ENCODE measurements around the gene TMOD3.

Gene TMOD3

GRCh38 chr15:51846066-51846462 lies 16.6 kb downstream of the TMOD3 start:
- TF ChIP-seq ZBTB6 (tag by site-specific recombination; IDR thresholded peaks at IDR 0.05) (no peak), ZNF19 (tag by site-specific recombination; IDR thresholded peaks at IDR 0.05; ENCODE audit: low read depth) (no peak), INSM2 (tag by site-specific recombination; IDR thresholded peaks at IDR 0.05) (no peak), ZNF175 (tag by site-specific recombination; IDR thresholded peaks at IDR 0.05) (no peak), ZNF133 (tag by site-specific recombination; IDR thresholded peaks at IDR 0.05) (no peak), REPIN1 (tag by site-specific recombination; IDR thresholded peaks at IDR 0.05; ENCODE audit: low read depth) (no peak), ZNF48 (tag by site-specific recombination; IDR thresholded peaks at IDR 0.05) (no peak)
- H3K36me3 ChIP-seq (ENCODE audit: control insufficient read depth in 2 of 2, insufficient read depth in 1 of 2, low read length in 2 of 2), result no peaks in the 10 kb centered on the region
- ChIA-PET POLR2A (interaction anchor here (0.7 to 0.8 kb wide), 2 partner anchors 9 to 16 kb away, joined by 3 read pairs; no protein-coding TSS in a partner anchor), CTCF (interaction anchor here (0.6 to 1.6 kb wide), 2 partner anchors 10 to 1497 kb away, joined by 3 to 4 read pairs; no protein-coding TSS in a partner anchor)
- no peak overlapping the region for H3K4me3 ChIP-seq (ENCODE audit: low read depth, low read length)
- H3K9me3 ChIP-seq (ENCODE audit: control insufficient read depth, insufficient read depth, low read depth, low read length), result no peaks in the 10 kb centered on the region
- H3K4me1 ChIP-seq (ENCODE audit: control insufficient read depth, insufficient read depth, low read length), result peaks cover 27% of the 10 kb centered on the region
- H3K27ac ChIP-seq (ENCODE audit: extremely low read depth, low read depth, low read length), result no peak overlapping the region

- CTCF ChIA-PET, result no interaction called here
- Histone ChIP-seq H3K9me3 (ENCODE audit: control insufficient read depth, insufficient read depth, low read depth, low read length) (no peaks in the 10 kb centered on the region), H3K36me3 (ENCODE audit: control insufficient read depth in 2 of 2, insufficient read depth in 1 of 2, low read length in 2 of 2) (no peaks in the 10 kb centered on the region), H3K4me3 (ENCODE audit: low read depth, low read length) (no peak overlapping the region), H3K4me1 (ENCODE audit: control insufficient read depth, insufficient read depth, low read length) (peaks cover 24% of the 10 kb centered on the region), H3K27ac (ENCODE audit: extremely low read depth, low read depth, low read length) (no peak overlapping the region)
- POLR2A ChIA-PET, result no interaction called here
- TF ChIP-seq ZNF514 (tag by site-specific recombination; IDR thresholded peaks at IDR 0.05), result no peak
- TF ChIP-seq ZNF2 (tag by site-specific recombination; IDR thresholded peaks at IDR 0.05), result no peak
- TF ChIP-seq ZNF510 (tag by site-specific recombination; IDR thresholded peaks at IDR 0.05; ENCODE audit: insufficient replicate concordance), result no peak
- TF ChIP-seq ZNF549 (tag by site-specific recombination; IDR thresholded peaks at IDR 0.05), result no peak
- no peak for TF ChIP-seq ZNF133 (tag by site-specific recombination; IDR thresholded peaks at IDR 0.05)
- no peak for TF ChIP-seq ZNF560 (tag by site-specific recombination; IDR thresholded peaks at IDR 0.05; ENCODE audit: borderline replicate concordance)
- TF ChIP-seq ZNF692 (tag by site-specific recombination; IDR thresholded peaks at IDR 0.05), result no peak
- TF ChIP-seq IKZF3 (tag by site-specific recombination; IDR thresholded peaks at IDR 0.05), result peak; percentile 59; the same call in 1 of the 2 replicates
- peak; percentile 27; the same call in 1 of the 2 replicates for TF ChIP-seq ZNF362 (tag by site-specific recombination; IDR thresholded peaks at IDR 0.05)
- peak; percentile 32; the same call in 1 of the 2 replicates for TF ChIP-seq SP7 (tag by site-specific recombination; IDR thresholded peaks at IDR 0.05)
- peak; percentile 97 for TF ChIP-seq PRDM6 (tag by site-specific recombination; IDR thresholded peaks at IDR 0.05)
- TF ChIP-seq ZNF239 (tag by site-specific recombination; IDR thresholded peaks at IDR 0.05), result no peak
- TF ChIP-seq OSR2 (tag by site-specific recombination; IDR thresholded peaks at IDR 0.05), result peak; percentile 69
- peak; percentile 22; the same call in 1 of the 2 replicates for TF ChIP-seq ZNF146 (tag by site-specific recombination; IDR thresholded peaks at IDR 0.05)
- no peak for TF ChIP-seq KLF16 (tag by site-specific recombination; IDR thresholded peaks at IDR 0.05)
- TF ChIP-seq GLI2 (tag by site-specific recombination; IDR thresholded peaks at IDR 0.05; ENCODE audit: borderline replicate concordance, low read depth), result no peak
- TF ChIP-seq KLF7 (tag by site-specific recombination; IDR thresholded peaks at IDR 0.05; ENCODE audit: borderline replicate concordance), result no peak
- TF ChIP-seq SCRT2 (tag by site-specific recombination; IDR thresholded peaks at IDR 0.05), result no peak
- TF ChIP-seq ZNF747 (tag by site-specific recombination; IDR thresholded peaks at IDR 0.05), result no peak
- TF ChIP-seq ZNF645 (tag by site-specific recombination; IDR thresholded peaks at IDR 0.05), result no peak
Measured at GRCh38 chr15:51846463-51847230, 17.2 kb downstream of the TMOD3 start.

All from HEK293 (cell line).